Measurements from ENCODE around the gene OR2M5. TPM values are rescaled to one million over a fixed set of nuclear protein-coding genes. Genes with fewer than 3 reads are reported as not detected.

Gene OR2M5
- total and polyA plus RNA-seq, 2 of the 8 experiments (the other 6 are each of a cell fraction or from before 2014, with no cell fraction given) = not detected

- no peak for TF ChIP-seq ATF3 (IDR thresholded peaks at IDR 0.05; ENCODE audit: insufficient read depth, low read depth, low read length)
- no peak for TF ChIP-seq SP1 (IDR thresholded peaks at IDR 0.05; ENCODE audit: low read depth, low read length)
- no peak for TF ChIP-seq CBX8 (IDR thresholded peaks at IDR 0.05; ENCODE audit: borderline replicate concordance, low read depth, low read length)
Observed at GRCh38 chr1:248152056-248152827, 7.3 kb downstream of the OR2M5 start (continued).
